Brain microvascular endothelial cell (primary cell): ENCODE results near the gene CDC42BPA.

ENCODE experiments used
- DNase-seq: peaks from one replicate; pipeline ENCODE4 v3.0.0-alpha.2; 2020
- H3K27ac ChIP-seq: fragments of 250-450 bp; sonication (Bioruptor Pico); 2 replicates; pipeline ENCODE4 v1.5.1; 2020; ENCODE audit warnings: mild to moderate bottlenecking, moderate library complexity
- H3K27me3 ChIP-seq: fragments of 250-450 bp; sonication (Bioruptor Pico); replicated peaks from 2 replicates; pipeline ENCODE4 v1.5.1; 2020; ENCODE audit warnings: mild to moderate bottlenecking
- H3K36me3 ChIP-seq: fragments of 250-450 bp; sonication (Bioruptor Pico); replicated peaks from 2 replicates; pipeline ENCODE4 v1.5.1; 2020; ENCODE audit warnings: mild to moderate bottlenecking
- H3K4me3 ChIP-seq: 2 replicates; pipeline ENCODE4 v1.5.1; 2011; ENCODE audit warnings: low read depth, mild to moderate bottlenecking, control low read depth, low read length, moderate library complexity
- CTCF ChIP-seq: IDR thresholded peaks from 2 replicates; pipeline ENCODE4 v1.5.1; 2011; ENCODE audit warnings: low read depth, mild to moderate bottlenecking, moderate library complexity, low read length, control low read depth, inconsistent platforms; ENCODE audit errors: missing control alignments
- in situ Hi-C: cut with HindIII; loops from 2 replicates; pipeline ENCODE4 v1.10.0; 2017; ENCODE audit warnings: low sequenced_read_pairs, low pct_ligation_motif_present

CDC42BPA gene

GRCh38 chr1:227328405-227329019, 10.2 kb upstream of the CDC42BPA start:
- in situ Hi-C loops: no loop called here
- no peaks in the 10 kb centered on the region for H3K36me3 ChIP-seq
- H3K4me3 ChIP-seq: no peak overlapping the region
- no peaks in the 10 kb centered on the region for H3K27me3 ChIP-seq
- no peak for TF ChIP-seq CTCF
- DNase-seq: no peak
- no peak overlapping the region for H3K27ac ChIP-seq

- Histone ChIP-seq H3K27me3 (no peaks in the 10 kb centered on the region), H3K27ac (no peak overlapping the region), H3K4me3 (no peak overlapping the region), H3K36me3 (no peaks in the 10 kb centered on the region)
- no peak for DNase-seq
- TF ChIP-seq CTCF: no peak
- in situ Hi-C loops: no loop called here
Measured at GRCh38 chr1:227325156-227325555, 6.9 kb upstream of the CDC42BPA start.

GRCh38 chr1:227323967-227324268, 5.6 kb upstream of the CDC42BPA start:
- in situ Hi-C loops: no loop called here
- Histone ChIP-seq H3K27ac (no peak overlapping the region), H3K4me3 (no peak overlapping the region), H3K27me3 (no peaks in the 10 kb centered on the region), H3K36me3 (no peaks in the 10 kb centered on the region)
- TF ChIP-seq CTCF: no peak
- no peak for DNase-seq

DNA sequence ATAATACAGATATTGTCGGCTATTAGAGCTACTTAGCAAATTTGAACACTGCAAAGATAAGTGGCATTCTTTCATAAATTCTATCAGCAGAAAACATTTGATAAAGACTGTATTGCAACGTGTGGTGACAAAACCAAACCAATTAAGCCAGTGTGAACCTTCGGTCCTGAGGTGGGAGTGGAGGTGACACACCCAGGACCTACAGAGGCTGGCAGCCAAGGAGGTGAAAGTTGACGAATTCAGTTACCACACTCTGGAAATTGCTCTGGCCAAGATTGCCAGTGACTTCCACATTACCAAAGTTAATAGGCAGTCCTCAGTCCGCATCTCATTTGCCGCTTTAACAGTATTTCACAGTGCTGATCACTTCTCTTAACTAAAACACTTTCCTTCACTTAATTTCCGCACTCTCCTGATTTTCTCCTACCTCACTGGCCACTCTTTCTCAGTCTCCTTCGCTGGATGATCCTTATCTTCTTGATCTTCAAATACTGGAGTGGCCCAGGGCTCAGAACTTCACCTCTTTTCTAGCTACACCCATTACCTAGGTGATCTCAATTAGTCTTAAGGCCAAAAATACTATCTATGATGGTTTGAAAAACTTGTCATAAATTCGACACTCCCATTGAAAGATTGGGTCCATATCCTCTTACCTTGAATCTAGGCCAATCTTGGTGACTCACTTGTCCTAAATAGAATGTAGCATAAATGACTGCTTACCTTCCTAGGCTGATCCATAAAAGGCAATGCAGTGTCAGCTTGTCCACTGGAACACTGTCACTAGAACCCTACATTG, 5.1 kb upstream of the CDC42BPA start:
- H3K4me3 ChIP-seq: no peak overlapping the region
- no peaks in the 10 kb centered on the region for H3K27me3 ChIP-seq
- H3K36me3 ChIP-seq: no peaks in the 10 kb centered on the region
- no peak overlapping the region for H3K27ac ChIP-seq
- TF ChIP-seq CTCF: no peak
- no peak for DNase-seq
- in situ Hi-C loops: no loop called here

DNA sequence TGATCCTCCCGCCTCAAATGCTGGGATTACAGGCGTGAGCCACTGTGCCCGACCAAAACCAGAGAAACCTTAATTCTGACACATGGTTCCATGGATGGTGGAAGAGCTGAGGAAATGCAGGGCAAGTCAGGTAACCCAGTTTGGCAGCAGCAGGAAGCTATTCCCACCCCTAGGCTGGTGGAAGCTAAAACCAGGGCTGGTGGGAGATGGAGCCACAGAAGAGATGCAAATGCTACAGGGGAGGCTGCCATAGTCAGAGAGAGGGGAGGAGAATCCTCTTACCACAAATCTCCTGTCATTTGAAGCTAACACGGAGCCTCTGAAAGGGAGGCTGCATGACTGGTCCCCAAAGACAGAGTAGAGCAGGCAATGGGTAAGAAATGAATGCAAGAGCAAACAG, 4.1 kb upstream of the CDC42BPA start:
- no peak for TF ChIP-seq CTCF
- Histone ChIP-seq H3K4me3 (no peak overlapping the region), H3K36me3 (no peaks in the 10 kb centered on the region), H3K27ac (no peak overlapping the region), H3K27me3 (no peaks in the 10 kb centered on the region)
- DNase-seq: no peak
- in situ Hi-C loops: no loop called here

GRCh38 chr1:227321035-227321434, 2.7 kb upstream of the CDC42BPA start:
- H3K4me3 ChIP-seq: no peak overlapping the region
- no peaks in the 10 kb centered on the region for H3K27me3 ChIP-seq
- no peak overlapping the region for H3K27ac ChIP-seq
- no peaks in the 10 kb centered on the region for H3K36me3 ChIP-seq
- no peak for TF ChIP-seq CTCF
- DNase-seq: no peak
- in situ Hi-C loops: no loop called here
